HG03565 (cell line): ENCODE measurements around the gene DGLUCY.
"Not testable (repeated sequence)": the region's sequence is repeated elsewhere in the genome, so short reads cannot be mapped to it uniquely, and the experiment has no call there.

Source experiments
- ATAC-seq: cut with Tn5 transposase; IDR thresholded peaks from one replicate; pipeline ENCODE4 v1.9.1; 2021; ENCODE audit warnings: mild to moderate bottlenecking, moderate library complexity; ENCODE audit not compliant: unreplicated experiment

The DGLUCY gene

GRCh38 chr14:91138511-91139359 lies 24.9 kb downstream of the DGLUCY start:
- no peak for ATAC-seq

- no peak for ATAC-seq
Observed at GRCh38 chr14:91139776-91140175, 25.9 kb downstream of the DGLUCY start.

GRCh38 chr14:91140672-91141071 lies 26.8 kb downstream of the DGLUCY start:
- no peak for ATAC-seq

- ATAC-seq, result peak; percentile 86
Observed at GRCh38 chr14:91142214-91142668, 28.4 kb downstream of the DGLUCY start.

GRCh38 chr14:91143862-91144261 lies 30.0 kb downstream of the DGLUCY start:
- no peak for ATAC-seq

- ATAC-seq, result no peak
Observed at GRCh38 chr14:91144425-91145145, 30.7 kb downstream of the DGLUCY start.

- no peak for ATAC-seq
Observed at GRCh38 chr14:91145391-91146160, 31.7 kb downstream of the DGLUCY start.

- no peak for ATAC-seq
Observed at GRCh38 chr14:91146661-91147060, 32.8 kb downstream of the DGLUCY start.

- ATAC-seq, result no peak
Observed at GRCh38 chr14:91149462-91149861, 35.6 kb downstream of the DGLUCY start.

GRCh38 chr14:91152499-91152898 lies 38.6 kb downstream of the DGLUCY start:
- no peak for ATAC-seq

- no peak for ATAC-seq
Observed at GRCh38 chr14:91153360-91153759, 39.5 kb downstream of the DGLUCY start.

- ATAC-seq, result no peak
Observed at GRCh38 chr14:91154851-91155625, 41.2 kb downstream of the DGLUCY start.

GRCh38 chr14:91155626-91156089 lies 41.8 kb downstream of the DGLUCY start:
- ATAC-seq, result no peak

- not testable (repeated sequence) for ATAC-seq
Observed at GRCh38 chr14:91156142-91156666, 42.3 kb downstream of the DGLUCY start.

GRCh38 chr14:91156877-91157276 lies 43.0 kb downstream of the DGLUCY start:
- not testable (repeated sequence) for ATAC-seq

GRCh38 chr14:91158091-91158790 lies 44.4 kb downstream of the DGLUCY start:
- ATAC-seq, result no peak

- no peak for ATAC-seq
Observed at GRCh38 chr14:91159182-91159581, 45.3 kb downstream of the DGLUCY start.

GRCh38 chr14:91159906-91160305 lies 46.0 kb downstream of the DGLUCY start:
- ATAC-seq, result no peak

GRCh38 chr14:91163316-91163715 lies 49.4 kb downstream of the DGLUCY start:
- no peak for ATAC-seq

GRCh38 chr14:91164676-91165075 lies 50.8 kb downstream of the DGLUCY start:
- no peak for ATAC-seq
